Stimulated activated CD8-positive, alpha-beta memory T cell treated with anti-CD3 and anti-CD28 coated beads, Interleukin-4, amount 100 ng/mL, for 1 hour (primary cell): ENCODE measurements around the gene CCDC78.

Experiments used
- DNase-seq, 2 donors: peaks; one replicate each; pipeline ENCODE4 v3.0.0-alpha.2; 2020; ENCODE audit warnings: low read depth in 2 of 2, low spot score in 1 of 2

The CCDC78 gene

DNA sequence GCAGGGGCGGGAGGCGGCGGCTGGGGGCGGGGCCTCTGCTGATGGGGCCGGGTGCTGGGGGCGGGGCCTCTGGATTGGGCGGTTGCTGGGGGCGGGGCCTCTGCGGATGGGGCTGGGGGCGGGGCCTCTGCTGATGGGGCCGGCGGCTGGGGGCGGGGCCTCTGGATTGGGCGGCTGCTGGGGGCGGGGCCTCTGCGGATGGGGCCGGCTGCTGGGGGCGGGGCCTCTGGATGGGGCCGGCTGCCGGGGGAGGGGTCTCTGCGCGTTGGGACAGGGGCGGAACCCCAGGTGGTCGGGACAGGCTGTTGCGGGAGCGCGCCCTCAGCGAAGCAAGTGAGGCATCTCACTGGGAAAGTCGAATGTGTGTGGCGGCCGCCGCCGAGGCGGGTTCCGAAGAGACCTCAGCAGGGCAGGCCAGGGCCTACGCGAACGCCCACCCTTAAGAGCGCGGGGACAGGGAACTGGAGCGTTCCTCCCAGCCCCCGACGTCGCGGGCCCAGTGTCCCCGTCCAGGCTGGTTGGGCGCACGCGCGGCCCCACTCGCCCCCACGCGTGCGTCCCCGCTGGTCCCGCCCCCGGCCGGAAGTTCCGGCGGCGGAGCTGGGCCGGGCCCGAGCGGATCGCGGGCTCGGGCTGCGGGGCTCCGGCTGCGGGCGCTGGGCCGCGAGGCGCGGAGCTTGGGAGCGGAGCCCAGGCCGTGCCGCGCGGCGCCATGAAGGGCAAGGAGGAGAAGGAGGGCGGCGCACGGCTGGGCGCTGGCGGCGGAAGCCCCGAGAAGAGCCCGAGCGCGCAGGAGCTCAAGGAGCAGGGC is 46.2 kb downstream of the CCDC78 start, which contains the start of gene STUB1:
STUB1 (plus strand) TSS at position 597 of the 811 bp plus-strand sequence; CDS start at position 713, 116 bp downstream.
- peak; percentile 65 to 80 for DNase-seq

DNA sequence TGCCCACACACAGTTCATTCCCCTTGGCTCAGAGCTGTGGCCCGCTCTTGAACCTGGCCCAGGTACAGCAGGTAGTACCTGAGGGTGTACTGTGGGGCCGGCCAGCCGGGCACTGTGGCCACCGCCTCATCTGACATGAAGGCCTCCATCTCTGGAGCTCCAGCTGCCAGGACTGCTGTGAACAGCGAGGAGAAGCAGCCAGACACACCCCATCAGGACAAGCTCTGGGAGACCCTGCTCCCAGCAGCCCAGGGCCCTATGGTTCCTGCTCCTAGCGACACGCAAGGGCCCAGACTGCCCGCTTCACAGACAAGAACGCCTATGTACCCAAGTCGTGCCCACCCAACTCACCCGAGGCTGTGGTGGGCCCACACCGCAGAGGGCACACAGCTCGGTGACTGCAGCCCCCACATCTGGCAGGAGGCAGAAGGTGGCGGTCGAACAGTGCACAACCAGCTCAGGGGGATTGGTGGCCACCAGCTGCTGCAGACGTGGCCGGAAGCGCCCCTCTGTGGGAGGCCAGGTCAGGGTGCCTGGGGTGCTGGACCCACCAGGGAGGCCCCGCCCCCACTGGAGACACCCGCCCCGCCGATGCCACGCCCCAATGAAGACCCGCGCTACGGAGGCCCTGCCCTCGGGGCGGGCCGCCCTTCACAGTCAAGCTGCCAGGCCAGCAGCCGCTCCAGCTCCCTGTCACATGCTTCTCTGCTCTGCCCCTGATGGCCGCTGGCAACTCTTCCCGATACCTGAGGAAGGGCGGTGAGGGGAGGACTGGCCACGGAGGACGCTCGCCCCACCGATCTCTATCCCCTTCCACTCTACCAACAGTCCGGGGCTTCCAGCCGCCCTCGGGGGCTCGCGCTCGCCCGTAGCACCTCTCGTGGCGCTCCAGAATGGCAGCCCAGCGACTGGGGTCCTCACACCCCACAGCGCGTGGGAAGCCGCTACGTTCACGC is 47.1 kb downstream of the CCDC78 start:
- no peak for DNase-seq

- no peak for DNase-seq
These were observed 47.9 kb downstream of the CCDC78 start for GRCh38 chr16:678209-678857.

- DNase-seq, result no peak
These were observed 48.7 kb downstream of the CCDC78 start for GRCh38 chr16:677316-678190.

GRCh38 chr16:676913-677312 is 49.3 kb downstream of the CCDC78 start:
- DNase-seq, result no peak

DNA sequence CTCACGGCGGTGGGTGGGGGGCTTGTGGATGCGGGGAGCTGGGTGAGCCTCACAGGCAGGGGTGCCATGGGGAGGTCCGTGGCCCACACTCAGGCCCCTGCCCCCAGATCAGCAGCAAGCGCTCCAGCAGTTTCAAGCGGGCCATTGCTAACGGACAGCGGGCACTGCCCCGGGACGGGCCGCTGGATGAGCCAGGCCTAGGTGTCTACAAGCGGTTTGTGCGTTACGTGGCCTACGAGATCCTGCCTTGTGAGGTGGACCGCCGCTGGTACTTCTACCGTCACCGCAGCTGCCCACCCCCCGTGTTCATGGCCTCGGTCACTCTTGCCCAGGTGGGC is 49.7 kb downstream of the CCDC78 start:
- no peak for DNase-seq

GRCh38 chr16:675884-676564 is 50.2 kb downstream of the CCDC78 start:
- no peak for DNase-seq

- DNase-seq, result no peak
These were observed 51.0 kb downstream of the CCDC78 start, which contains the start of gene RHBDL1 for GRCh38 chr16:674968-675883. Gene RHBDL1, plus strand, starts transcription at chr16:675671. Its CDS starts 120 bp downstream, at chr16:675791.

DNA sequence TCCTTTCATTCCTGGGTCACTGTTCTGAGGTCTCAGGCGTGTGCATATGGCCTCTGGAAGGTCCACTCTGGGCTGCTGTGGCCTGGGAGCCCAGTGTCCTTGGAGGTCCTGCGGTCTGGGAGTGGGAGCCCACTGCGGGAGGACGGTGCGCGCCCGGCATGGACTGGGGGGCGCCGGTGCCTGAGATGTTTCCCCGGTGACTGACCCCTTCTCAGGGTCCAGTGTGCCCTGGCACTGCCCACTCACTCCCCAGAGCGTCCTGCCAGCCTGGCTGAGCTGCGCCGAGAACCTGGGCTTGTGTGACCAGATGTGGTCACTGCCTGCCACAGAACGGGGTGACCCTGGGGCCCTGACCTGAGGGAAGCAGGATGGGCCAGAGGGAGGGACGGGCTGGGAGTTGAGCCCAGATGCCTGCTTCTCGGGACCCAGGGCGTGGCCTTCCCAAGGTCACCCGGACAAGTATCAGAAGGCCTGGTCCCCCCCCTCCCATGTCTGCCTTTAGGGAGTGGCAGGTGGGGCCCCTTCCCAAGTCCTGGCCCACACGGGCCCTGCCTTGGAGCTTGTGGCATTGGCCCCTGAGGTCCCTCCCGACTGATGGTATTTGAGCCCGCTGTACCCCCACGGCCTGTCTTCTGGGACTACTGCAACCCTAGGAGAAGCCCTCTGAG is 51.9 kb downstream of the CCDC78 start:
- no peak for DNase-seq

GRCh38 chr16:673399-673991 is 52.7 kb downstream of the CCDC78 start:
- no peak for DNase-seq

- no peak for DNase-seq
These were observed 53.4 kb downstream of the CCDC78 start for GRCh38 chr16:672851-673250.
